ENCODE measurements around the gene PTGDR2.

PTGDR2 gene

GRCh38 chr11:60867871-60868681, 12.3 kb upstream of the PTGDR2 start:
- H3K4me3 ChIP-seq (replicated peaks; ENCODE audit: insufficient read depth, low read length) = no peak overlapping the region
- no peak for TF ChIP-seq GABPA (IDR thresholded peaks at IDR 0.05; ENCODE audit: low read depth)
- no peak for TF ChIP-seq SPI1 (IDR thresholded peaks at IDR 0.05; ENCODE audit: borderline replicate concordance, low read depth)
- no peak for TF ChIP-seq REST (IDR thresholded peaks at IDR 0.05; ENCODE audit: insufficient replicate concordance, low read depth)
- no peak for TF ChIP-seq POLR2AphosphoS5 (IDR thresholded peaks at IDR 0.05; ENCODE audit: low read depth)
- TF ChIP-seq CTCF (IDR thresholded peaks at IDR 0.05; ENCODE audit: insufficient read depth, low read length) = no peak
- no peaks in the 10 kb centered on the region for H3K27me3 ChIP-seq (ENCODE audit: insufficient read depth, poor library complexity, severe bottlenecking)
- no peak for DNase-seq (ENCODE audit: low read depth in 1 of 2, low spot score in 1 of 2)
- H3K27ac ChIP-seq (replicated peaks) = no peak overlapping the region

- no peak within 1 kb of the TSS for H3K27ac ChIP-seq (replicated peaks)
- no peak for DNase-seq (ENCODE audit: low read depth in 1 of 2, low spot score in 1 of 2)
- TF ChIP-seq CTCF (IDR thresholded peaks at IDR 0.05; ENCODE audit: insufficient read depth, low read length) = no peak
- no peak for TF ChIP-seq SPI1 (IDR thresholded peaks at IDR 0.05; ENCODE audit: borderline replicate concordance, low read depth)
- no peak for TF ChIP-seq GABPA (IDR thresholded peaks at IDR 0.05; ENCODE audit: low read depth)
- TF ChIP-seq REST (IDR thresholded peaks at IDR 0.05; ENCODE audit: insufficient replicate concordance, low read depth) = no peak
- TF ChIP-seq POLR2AphosphoS5 (IDR thresholded peaks at IDR 0.05; ENCODE audit: low read depth) = no peak
Observed at GRCh38 chr11:60866911-60867870, 11.4 kb upstream of the PTGDR2 start, which contains the start of gene ZP1. ZP1 (plus strand) TSS chr11:60867542; CDS start chr11:60867562, 20 bp downstream.

GRCh38 chr11:60864856-60865513, 9.2 kb upstream of the PTGDR2 start:
- Histone ChIP-seq H3K27me3 (ENCODE audit: insufficient read depth, poor library complexity, severe bottlenecking) (no peaks in the 10 kb centered on the region), H3K4me3 (replicated peaks; ENCODE audit: insufficient read depth, low read length) (no peak overlapping the region), H3K27ac (replicated peaks) (no peak overlapping the region)
- TF ChIP-seq SPI1 (IDR thresholded peaks at IDR 0.05; ENCODE audit: borderline replicate concordance, low read depth) = no peak
- no peak for TF ChIP-seq CTCF (IDR thresholded peaks at IDR 0.05; ENCODE audit: insufficient read depth, low read length)
- TF ChIP-seq GABPA (IDR thresholded peaks at IDR 0.05; ENCODE audit: low read depth) = no peak
- TF ChIP-seq POLR2AphosphoS5 (IDR thresholded peaks at IDR 0.05; ENCODE audit: low read depth) = no peak
- no peak for TF ChIP-seq REST (IDR thresholded peaks at IDR 0.05; ENCODE audit: insufficient replicate concordance, low read depth)
- DNase-seq (ENCODE audit: low read depth in 1 of 2, low spot score in 1 of 2) = no peak

More at GRCh38 chr11:60866911-60867870, 11.4 kb upstream of the PTGDR2 start, which contains the start of gene ZP1:
- no peaks in the 10 kb centered on the region for H3K27me3 ChIP-seq (ENCODE audit: insufficient read depth, poor library complexity, severe bottlenecking)
- H3K4me3 ChIP-seq (replicated peaks; ENCODE audit: insufficient read depth, low read length) = no peak within 1 kb of the TSS

Measured in HL-60 (cell line).